GM18873 (cell line): Measurements from ENCODE around the gene CFHR3.
"Not testable (repeated sequence)": the region's sequence is repeated elsewhere in the genome, so short reads cannot be mapped to it uniquely, and the experiment has no call there.

Experiments used
- ATAC-seq: cut with Tn5 transposase; IDR thresholded peaks from one replicate; pipeline ENCODE4 v1.9.1; 2021; ENCODE audit warnings: mild to moderate bottlenecking, moderate library complexity, moderate number of reproducible peaks; ENCODE audit not compliant: unreplicated experiment, low FRiP score

Gene CFHR3

DNA sequence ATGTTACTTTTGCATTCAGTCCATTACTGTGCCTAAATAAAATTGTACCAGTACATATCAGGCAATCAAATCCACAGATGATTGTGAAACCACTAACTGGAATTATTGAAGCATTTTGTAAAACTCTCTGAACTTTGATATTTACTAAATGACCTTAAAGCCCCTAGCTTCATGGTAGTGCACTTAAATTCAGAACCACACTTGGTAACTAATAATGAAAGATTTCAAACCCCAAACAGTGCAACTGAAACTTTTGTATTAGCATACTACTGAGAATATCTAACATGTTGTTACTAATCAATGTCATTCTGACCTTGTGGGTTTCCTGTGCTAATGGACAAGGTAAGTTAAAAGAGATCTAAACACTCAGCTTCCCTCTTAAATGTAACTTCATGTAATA, at the start of gene CFHR3:
CFHR3 (plus strand) TSS at position 238 of the 400 bp plus-strand sequence; CDS start at position 285, 47 bp downstream.
- no peak for ATAC-seq

DNA sequence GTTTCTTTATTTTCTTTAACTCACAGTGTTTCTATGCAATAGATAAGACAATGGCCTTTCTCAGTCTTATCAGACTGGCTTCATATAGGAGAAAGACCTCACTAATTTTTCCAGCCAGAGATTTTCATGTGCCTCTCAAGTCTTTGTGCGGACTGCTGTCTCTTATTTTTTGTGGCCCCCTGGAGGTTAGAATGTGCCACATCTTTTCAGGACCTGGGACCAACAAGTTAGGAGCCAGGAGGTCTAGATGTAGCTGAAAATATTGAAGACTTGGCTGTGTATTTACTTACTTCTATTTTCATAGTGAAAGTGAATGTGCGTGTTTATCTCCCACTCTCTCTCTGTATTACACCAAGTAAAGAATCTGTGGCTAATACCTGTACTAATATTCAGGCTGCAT, 42.1 kb upstream of the CFHR3 start:
- no peak for ATAC-seq

DNA sequence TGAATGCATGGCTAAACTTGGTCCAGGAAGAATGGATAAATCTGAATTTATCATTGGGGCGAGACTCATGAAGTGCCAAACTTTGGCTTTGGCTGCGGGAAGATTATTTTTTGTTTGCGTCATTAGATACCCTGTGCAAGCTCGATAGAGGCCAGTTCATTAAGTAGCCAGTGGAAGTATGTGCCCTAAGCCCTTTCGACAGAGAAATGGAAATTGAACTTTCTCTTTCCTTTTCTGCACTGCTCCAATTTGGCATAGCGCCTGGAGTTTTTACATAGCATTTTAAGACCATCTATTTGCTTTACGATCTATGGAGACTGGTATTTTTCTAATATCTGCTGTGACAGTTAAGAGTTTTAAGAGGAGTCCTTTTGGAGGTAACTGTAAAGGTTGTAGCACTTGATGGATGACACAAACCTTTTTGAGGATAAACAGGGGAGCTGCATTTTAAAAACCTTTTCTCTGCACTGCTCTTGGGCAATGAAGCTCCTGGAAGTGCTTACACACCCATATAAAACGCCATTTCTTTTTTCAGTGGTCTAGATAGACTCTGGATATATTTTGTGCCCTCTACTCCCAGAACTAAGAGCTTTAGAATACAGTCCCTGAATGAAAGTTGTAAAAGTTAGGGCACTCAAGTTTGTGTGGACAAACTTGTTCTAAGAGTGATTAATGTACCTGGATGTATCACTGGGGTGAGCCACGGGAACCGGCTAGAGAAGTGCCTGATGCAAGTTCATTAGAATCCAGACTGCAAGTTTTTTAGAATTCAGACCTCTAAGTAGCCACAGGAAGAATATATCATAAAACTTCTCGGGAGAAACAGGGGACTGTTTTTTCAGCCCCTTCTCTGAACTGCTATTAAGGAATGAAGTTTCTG, 41.3 kb upstream of the CFHR3 start:
- no peak for ATAC-seq

DNA sequence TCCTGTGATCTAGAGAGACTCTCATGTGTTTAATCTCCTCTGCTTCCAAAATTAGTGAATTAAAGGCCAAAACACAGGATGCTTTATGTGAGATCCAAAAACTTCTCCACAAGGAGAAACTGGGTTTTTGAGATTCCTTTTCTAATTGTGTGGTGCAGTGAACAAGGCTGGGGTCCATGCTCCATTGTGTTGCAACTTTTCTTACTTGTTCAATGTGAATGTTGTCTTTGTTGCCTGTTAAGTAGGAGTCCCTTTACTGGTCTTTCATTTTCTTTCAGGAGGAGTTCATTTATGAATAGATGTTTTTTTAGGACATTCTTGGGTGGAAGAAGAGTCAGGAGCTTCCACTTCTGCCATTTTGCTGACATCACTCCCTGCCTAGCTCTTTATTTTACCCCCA, 40.6 kb upstream of the CFHR3 start:
- no peak for ATAC-seq

DNA sequence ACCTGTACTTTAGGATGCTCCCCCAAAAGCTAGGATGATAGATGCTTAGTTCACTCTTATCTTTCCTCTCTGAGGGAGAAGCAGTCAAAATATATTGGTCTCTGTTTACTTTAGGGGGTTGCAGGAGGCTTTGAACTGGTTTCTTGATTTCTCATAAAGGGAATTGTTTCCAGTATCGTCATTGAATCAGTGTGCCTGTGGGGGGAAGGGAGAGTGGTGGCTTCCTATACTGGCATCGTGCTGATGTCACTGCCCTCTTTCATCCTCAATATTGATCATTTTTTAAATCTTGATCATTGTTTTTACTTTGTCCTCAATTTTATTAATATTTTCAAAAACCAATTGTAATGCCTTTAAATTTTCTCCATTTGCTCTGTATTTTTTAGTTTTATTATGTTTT, 40.2 kb upstream of the CFHR3 start:
- ATAC-seq, result no peak

DNA sequence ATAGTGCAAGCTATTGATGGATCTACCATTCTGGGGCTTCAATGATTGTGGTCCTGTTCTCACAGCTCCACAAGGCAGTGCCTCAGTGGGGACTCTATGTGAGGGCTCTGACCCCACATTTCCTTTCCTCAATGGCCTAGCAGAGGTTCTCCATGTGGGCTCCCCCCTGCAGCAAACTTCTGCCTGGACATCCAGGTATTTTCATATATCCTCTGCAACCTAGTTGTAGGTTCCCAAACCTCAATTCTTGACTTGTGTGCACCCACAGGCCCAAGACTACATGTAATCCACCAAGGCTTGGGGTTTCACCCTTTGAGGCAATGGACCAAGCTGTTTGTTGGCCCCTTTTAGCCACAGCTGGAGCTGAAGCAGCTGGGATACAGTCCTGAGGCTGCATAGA, 35.9 kb upstream of the CFHR3 start:
- no peak for ATAC-seq

DNA sequence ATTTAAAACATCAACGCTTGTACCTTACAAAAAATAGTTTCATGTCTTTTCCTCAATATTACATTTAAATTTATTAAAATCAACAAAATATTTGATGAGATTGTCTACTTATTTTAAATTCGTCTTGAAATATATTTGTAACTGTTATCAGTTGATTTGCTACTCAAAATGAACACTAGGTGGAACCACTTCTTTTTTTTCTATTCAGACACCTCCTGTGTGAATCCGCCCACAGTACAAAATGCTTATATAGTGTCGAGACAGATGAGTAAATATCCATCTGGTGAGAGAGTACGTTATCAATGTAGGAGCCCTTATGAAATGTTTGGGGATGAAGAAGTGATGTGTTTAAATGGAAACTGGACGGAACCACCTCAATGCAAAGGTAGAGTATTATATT, 31.4 kb upstream of the CFHR3 start:
- peak; percentile 70 for ATAC-seq

DNA sequence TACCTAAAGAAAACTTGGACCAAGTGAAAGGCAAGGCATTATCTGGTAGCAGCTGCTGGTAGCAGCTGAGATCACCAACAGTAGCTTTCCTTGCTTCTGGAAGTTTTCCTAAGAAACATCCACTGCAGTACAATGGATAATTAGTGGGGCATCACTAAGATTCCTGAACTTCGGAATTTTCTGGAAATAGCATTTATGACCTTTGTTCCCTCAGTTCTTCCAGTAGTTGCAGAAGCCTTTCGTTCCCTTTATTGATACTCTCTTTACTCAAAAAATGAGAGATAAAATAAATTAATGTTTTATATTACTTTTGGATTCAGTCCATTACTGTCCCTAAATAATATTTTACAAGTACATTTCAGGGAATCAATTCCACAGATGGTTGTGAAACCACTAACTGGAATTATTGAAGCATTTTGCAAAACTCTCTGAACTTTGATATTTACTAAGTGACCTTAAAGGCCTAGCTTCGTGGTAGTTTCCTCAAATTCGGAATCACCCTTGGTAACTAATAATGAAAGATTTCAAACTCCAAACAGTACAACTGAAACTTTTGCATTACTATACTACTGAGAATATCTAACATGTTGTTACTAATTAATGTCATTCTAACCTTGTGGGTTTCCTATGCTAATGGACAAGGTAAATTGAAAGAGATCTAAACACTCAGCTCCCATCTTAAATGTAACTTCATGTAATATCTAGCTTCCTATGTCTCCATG, 9.5 kb upstream of the CFHR3 start:
- ATAC-seq, result not testable (repeated sequence)

DNA sequence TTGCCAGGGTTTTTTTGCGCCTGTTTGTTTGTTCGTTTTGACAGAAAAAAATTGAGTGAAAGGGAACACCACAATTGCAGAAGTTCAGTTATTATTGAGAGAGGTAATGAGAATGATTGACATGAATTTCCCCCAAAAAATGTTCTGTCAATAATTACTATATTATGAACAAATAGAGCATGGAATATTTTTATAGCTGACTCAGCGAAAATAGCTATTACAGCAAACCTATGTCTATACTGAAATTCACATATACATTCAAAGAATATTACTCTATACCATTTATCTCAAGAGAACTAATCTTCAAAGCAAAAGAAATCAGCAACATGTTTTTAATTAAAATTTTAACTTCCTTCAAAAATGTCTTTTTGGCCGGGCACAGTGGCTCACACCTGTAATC, 4.8 kb upstream of the CFHR3 start:
- ATAC-seq, result not testable (repeated sequence)

DNA sequence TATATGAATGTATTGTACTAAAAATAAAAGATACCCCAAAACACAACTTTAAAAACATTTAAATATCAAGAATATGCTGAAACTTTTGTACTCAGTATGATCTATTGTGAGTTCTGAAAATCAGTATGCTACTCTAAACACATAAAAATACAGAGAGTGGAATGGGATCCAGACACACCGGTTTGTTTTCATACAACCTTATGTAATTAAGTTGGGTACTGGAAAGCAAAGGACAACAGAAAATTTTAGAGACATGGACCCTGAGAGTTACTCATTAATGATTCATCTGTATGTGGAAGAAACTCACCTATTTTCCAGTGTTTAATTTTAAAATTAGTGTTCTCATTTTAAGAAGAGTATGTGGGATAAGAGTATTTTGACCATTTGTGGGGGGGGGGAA, 927 bp upstream of the CFHR3 start:
- no peak for ATAC-seq

DNA sequence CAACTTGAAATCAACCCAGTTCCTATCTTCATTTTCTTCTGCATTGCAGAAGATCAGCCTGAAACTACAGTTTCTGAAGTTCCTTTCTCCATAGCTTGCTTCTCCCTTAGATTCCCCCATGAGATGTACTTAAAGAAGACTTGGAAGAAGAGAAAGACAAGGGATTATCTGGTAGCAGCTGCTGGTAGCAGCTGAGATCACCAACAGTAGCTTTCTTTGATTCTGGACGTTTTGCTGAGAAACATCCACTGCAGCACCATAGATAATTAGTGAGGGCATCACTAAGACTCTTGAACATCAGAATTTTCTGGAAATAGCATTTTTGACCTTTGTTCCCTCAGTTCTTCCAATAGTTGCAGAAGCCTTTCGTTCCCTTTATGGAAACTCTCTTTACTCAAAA, 465 bp upstream of the CFHR3 start:
- no peak for ATAC-seq

DNA sequence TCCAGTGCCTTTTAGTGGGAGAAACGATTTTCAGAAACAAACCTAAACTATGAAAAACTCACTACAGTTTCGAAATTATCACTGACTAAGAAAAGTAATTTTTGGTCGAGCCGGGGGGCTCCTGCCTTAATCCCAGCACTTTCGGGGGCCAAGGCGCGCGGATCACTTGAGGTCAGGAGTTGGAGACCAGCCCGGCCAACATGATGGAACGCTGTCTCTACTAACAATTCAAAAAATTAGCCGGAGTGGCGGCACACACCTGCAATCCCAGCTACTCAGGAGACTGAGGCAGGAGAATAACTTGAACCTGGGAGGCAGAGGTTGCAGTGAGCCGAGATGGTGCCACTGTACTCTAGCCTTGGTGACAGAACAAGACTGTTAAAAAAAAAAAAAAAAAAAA, 3.0 kb downstream of the CFHR3 start:
- ATAC-seq, result no peak

DNA sequence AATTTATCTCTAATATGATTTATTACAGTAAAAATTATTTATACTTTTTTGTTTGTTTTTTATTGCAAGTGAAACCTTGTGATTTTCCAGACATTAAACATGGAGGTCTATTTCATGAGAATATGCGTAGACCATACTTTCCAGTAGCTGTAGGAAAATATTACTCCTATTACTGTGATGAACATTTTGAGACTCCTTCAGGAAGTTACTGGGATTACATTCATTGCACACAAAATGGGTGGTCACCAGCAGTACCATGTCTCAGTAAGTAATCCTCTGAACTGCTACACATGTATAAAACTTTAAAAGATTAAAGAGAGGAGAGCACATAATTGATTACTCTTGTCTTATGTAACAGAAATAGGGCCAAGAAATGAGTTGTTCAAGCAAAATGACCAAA, 4.5 kb downstream of the CFHR3 start:
- no peak for ATAC-seq

DNA sequence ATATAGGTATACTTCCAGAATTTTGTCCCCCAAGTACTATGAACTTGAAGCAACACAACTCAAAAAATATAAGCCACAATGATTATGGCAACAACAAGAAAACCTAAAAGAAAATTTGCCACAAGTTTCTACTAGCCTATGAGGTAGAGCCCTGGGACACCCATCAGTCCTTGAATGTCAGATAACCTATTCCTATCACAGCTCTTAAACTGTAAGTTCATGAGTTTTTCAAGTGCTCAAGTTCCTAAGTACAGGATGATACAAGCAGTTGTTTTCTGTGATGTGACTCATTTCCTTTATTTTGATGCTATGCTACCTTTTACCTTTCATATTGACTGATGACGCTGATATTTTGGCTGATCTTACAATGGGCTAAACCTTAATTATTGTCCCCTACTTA, 16.6 kb downstream of the CFHR3 start:
- ATAC-seq, result not testable (repeated sequence)

DNA sequence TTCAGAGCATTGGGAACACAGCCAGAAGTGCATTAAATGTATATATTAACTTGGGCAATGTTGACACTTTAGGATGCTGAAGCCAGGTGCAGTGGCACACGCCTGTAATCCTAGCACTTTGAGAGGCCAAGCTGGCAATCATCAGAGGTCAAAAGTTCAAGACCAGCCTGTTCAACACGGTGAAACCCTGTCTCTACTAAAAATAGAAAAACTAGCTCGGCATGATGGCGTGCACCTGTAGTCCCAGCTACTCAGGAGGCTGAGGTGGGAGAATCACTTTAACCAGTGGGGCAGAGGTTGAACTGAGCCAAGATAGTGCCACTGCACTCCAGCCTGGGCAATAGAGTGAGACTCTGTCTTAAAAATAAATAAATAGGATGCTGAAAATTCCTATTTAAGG, 19.5 kb downstream of the CFHR3 start:
- not testable (repeated sequence) for ATAC-seq

DNA sequence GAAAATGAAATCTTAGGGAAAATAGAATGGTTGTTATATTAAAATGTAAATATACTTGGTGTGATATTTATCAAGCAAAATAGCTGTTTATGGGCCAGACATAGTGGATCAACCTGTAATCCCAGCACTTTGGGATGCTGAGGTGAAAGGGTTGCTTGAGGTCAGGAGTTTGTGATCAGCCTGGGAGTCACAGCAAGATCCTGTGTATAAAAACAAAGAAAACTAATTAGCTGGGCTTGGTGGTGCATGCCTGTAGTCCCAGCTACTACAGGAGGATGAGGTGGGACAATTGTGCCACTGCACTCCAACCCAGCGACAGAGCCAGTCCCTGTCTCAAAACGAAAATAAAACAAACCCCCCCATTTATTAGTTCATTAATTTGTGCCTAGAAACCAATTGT, 23.3 kb downstream of the CFHR3 start:
- ATAC-seq, result no peak

DNA sequence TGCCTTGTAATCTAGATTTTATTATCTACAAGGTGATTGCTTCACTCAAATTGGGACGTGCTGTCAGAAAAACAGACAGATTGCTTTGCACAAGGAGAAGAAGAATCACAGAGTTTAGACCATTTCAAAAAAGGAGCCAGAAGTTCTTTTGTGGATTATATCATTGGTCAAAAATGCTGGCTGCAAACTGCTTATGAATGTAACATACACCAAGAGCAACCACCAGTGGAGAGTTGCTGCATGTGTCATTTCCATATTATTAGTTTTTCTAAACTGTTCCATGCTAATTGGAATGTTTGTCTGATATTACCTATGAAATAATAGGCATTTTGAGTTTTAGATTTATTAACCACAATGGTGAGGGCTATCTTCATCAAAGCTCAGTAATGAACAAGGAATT, 27.3 kb downstream of the CFHR3 start:
- ATAC-seq, result not testable (repeated sequence)

DNA sequence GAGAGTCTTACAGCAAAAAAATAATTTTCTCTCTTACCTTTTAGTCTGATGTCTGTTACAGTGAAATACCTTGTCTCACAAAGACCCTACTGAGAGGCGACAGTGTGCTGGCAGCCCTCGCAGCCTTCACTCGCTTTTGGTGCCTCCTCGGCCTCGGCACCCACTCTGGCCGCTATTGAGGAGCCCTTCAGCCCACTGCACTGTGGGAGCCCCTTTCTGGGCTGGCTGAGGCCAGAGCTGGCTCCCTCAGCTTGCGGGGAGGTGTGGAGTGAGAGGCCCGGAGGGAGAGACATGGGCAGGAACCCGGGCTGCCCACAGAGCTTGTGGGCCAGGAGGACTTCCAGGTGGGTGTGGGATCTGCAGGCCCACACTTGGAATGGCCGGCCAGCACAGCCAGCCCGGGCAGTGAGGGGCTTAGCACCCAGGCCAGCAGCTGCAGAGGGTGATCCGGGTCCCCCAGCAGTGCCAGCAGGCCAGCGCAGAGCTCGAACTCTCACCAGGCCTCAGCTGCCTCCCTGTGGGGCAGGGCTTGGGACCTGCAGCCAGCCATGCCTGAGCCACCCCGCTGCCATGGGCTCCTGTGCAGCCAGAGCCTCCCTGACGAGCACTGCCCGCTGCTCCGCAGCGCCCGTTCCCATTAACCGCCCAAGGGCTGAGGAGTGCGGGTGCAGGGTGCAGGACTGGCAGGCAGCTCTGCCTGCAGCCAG, 34.0 kb downstream of the CFHR3 start:
- ATAC-seq, result no peak

DNA sequence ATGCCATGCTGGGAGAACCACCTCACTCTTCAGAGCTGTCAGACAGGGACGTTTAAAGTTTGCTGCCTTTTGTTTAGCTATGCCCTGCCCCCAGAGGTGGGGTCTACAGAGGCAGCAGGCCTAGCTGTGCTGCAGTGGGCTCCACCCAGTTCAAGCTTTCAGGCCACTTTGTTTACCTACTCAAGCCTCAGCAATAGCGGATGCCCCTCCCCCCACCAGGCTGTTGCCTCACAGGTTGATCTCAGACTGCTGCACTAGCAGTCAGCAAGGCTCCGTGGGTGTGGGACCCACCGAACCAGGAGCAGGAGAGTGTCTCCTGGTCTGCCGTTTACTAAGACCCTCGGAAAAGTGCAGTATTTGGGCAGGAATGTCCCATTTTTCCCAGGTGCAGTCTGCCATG, 42.8 kb downstream of the CFHR3 start:
- ATAC-seq, result not testable (repeated sequence)

DNA sequence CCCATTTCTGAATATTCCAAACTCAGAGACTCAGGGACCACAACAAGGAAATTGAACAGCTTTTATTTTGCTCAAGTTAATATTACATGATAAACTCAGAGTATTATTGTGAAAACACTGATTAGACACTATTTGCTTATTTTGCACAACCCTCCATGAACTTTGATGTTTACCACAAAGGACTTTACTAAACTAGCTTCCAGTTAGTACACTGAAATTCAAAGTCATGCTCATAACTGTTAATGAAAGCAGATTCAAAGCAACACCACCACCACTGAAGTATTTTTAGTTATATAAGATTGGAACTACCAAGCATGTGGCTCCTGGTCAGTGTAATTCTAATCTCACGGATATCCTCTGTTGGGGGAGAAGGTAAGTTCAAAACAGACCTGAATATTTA, 44.9 kb downstream of the CFHR3 start, which contains the start of gene CFHR1:
CFHR1 (plus strand) TSS at position 201 of the 400 bp plus-strand sequence; CDS start at position 315, 114 bp downstream.
- not testable (repeated sequence) for ATAC-seq

DNA sequence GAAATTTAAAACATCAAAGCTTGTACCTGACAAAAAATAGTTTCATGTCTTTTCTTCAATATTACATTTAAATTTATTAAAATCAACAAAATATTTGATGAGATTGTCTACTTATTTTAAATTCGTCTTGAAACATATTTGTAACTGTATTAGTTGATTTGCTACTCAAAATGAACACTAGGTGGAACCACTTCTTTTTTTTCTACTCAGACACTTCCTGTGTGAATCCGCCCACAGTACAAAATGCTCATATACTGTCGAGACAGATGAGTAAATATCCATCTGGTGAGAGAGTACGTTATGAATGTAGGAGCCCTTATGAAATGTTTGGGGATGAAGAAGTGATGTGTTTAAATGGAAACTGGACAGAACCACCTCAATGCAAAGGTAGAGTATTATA, 53.2 kb downstream of the CFHR3 start:
- not testable (repeated sequence) for ATAC-seq
